Stomach (tissue), 9 donors: ENCODE measurements around the gene SMOC2. TPM values are rescaled to one million over a fixed set of nuclear protein-coding genes. Genes with fewer than 3 reads are reported as not detected.

Experiments
- DNase-seq, 2 donors: peaks; one replicate each; pipeline versions ENCODE4 v3.0.0 to v3.0.0-alpha.2; 2013 to 2019
- H3K27ac ChIP-seq, 5 donors: fragments of 200-600 bp in 4 of 5; sonication (generic) in 4 of 5; one replicate each; pipeline ENCODE4 v1.5.1; 2013 to 2019; ENCODE audit warnings: mild to moderate bottlenecking in 1 of 5, moderate library complexity in 1 of 5
- H3K27me3 ChIP-seq, 3 donors: fragments of 200-600 bp; sonication (generic); one replicate each; pipeline ENCODE4 v1.5.1; 2017 to 2019; ENCODE audit warnings: mixed run types in 1 of 3
- H3K36me3 ChIP-seq, 4 donors: fragments of 200-600 bp; sonication (generic); 1 replicate in 3 of 4; 2 replicates in 1 of 4; pipeline ENCODE4 v1.5.1; 2016 to 2019
- H3K4me1 ChIP-seq, 4 donors: fragments of 200-600 bp; sonication (generic); one replicate each; pipeline ENCODE4 v1.5.1; 2016 to 2019
- H3K4me3 ChIP-seq, 4 donors: fragments of 200-600 bp; sonication (generic) in 3 of 4; one replicate each; pipeline ENCODE4 v1.5.1; 2016 to 2019; ENCODE audit warnings: mild to moderate bottlenecking in 1 of 4
- H3K9me3 ChIP-seq, 4 donors: fragments of 200-600 bp; sonication (generic); one replicate each; pipeline ENCODE4 v1.5.1; 2016 to 2019
- CTCF ChIP-seq, 7 experiments: fragments of 450-650 bp in 4 of 7; fragments of 200-600 bp in 3 of 7; sonication (generic) in 3 of 7; IDR thresholded peaks; one replicate each; pipeline ENCODE4 v1.5.1; 2016 to 2019; ENCODE audit warnings: antibody characterized with exemption in 7 of 7, control low read depth in 2 of 7, mild to moderate bottlenecking in 1 of 7
- EP300 ChIP-seq: sonication (generic); formaldehyde crosslinking; IDR thresholded peaks from one replicate; pipeline ENCODE4 v1.6.1; 2017; ENCODE audit warnings: antibody characterized with exemption
- POLR2A ChIP-seq, 4 donors: fragments of 450-650 bp; IDR thresholded peaks; one replicate each; pipeline ENCODE4 v1.6.1; 2016; ENCODE audit warnings: antibody characterized with exemption in 4 of 4, control low read depth in 2 of 4, mild to moderate bottlenecking in 1 of 4, moderate library complexity in 1 of 4
- POLR2AphosphoS5 ChIP-seq, 3 donors: sonication (generic); formaldehyde crosslinking; IDR thresholded peaks; one replicate each; pipeline ENCODE4 v1.6.1; 2016; ENCODE audit warnings: antibody characterized with exemption in 3 of 3
- WGBS, 5 donors: extraction: QIAGEN DNeasy Blood & Tissue Kit in 3 of 5; methylation state at CpG; one replicate each; pipeline versions ENCODE4 v1.1.5 to v1.1.7; 2013 to 2018; 5-methylcytosine and 5-hydroxymethylcytosine counted together
- intact Hi-C: fragments of 100-400 bp; cut with DNase I; formaldehyde crosslinking; loops from one replicate; pipeline ENCODE4 v1.15.1; 2023; ENCODE audit warnings: low total_unique reads
- polyA plus RNA-seq, 3 donors: library from polyadenylated mRNA; stranded (reverse); fragments of 200-250 nt; gene quantifications; one replicate each; pipeline ENCODE4 v1.2.3, GENCODE V29; 2013
- total RNA-seq, 5 donors: library from RNA; depleted of rRNA; stranded (reverse); fragments of >200 nt; gene quantifications; one replicate each; pipeline versions ENCODE4 v1.1.0 to v1.2.3, GENCODE V29; 2014 to 2016
- donor health status: healthy with polysubstance abuse.
- donor health status: Bipolar disorder and iron deficiency.
- donor health status: healthy.

SMOC2 gene
- total and polyA plus RNA-seq, 8 donors, result 7.9 to 520 (median 76.9) TPM

GRCh38 chr6:168507730-168508129, 66.7 kb downstream of the SMOC2 start:
- 89 to 93% (median 90%) methylated on average over 8 of the region's 8 CpGs for WGBS, 5 donors
- no peak for DNase-seq
- Histone ChIP-seq H3K36me3 (peaks cover 0 to 11% (median 0%) of the 10 kb centered on the region in 4 donors), H3K9me3 (no peaks in the 10 kb centered on the region), H3K27me3 (no peaks in the 10 kb centered on the region), H3K4me3 (no peak overlapping the region), H3K4me1 (no peaks in the 10 kb centered on the region), H3K27ac (no peak overlapping the region)
- intact Hi-C loops, result no loop called here
- TF ChIP-seq CTCF (IDR thresholded peaks at IDR 0.05) (no peak), EP300 (no peak), POLR2AphosphoS5 (IDR thresholded peaks at IDR 0.05) (no peak), POLR2A (IDR thresholded peaks at IDR 0.05) (no peak)

- intact Hi-C loops, result no loop called here
- H3K27me3 ChIP-seq, result no peaks in the 10 kb centered on the region
Observed at GRCh38 chr6:168508903-168509302, 67.9 kb downstream of the SMOC2 start.

GRCh38 chr6:168513766-168514165, 72.8 kb downstream of the SMOC2 start:
- intact Hi-C loops, result no loop called here
- Histone ChIP-seq H3K9me3 (no peaks in the 10 kb centered on the region), H3K4me3 (no peak overlapping the region), H3K36me3 (peaks cover 0 to 17% (median 0%) of the 10 kb centered on the region in 4 donors), H3K4me1 (peaks cover 0 to 4% (median 0%) of the 10 kb centered on the region in 4 donors), H3K27ac (peak overlapping the region in 1 of 5 donors; percentile 14), H3K27me3 (no peaks in the 10 kb centered on the region)
- no peak for DNase-seq
- TF ChIP-seq POLR2A (IDR thresholded peaks at IDR 0.05), result no peak
- no peak for TF ChIP-seq POLR2AphosphoS5 (IDR thresholded peaks at IDR 0.05)
- TF ChIP-seq EP300, result no peak
- TF ChIP-seq CTCF (IDR thresholded peaks at IDR 0.05), result no peak
- 65 to 75% (median 69%) methylated on average over 8 of the region's 8 CpGs for WGBS, 5 donors

More at GRCh38 chr6:168508903-168509302, 67.9 kb downstream of the SMOC2 start:
- TF ChIP-seq CTCF (IDR thresholded peaks at IDR 0.05) (no peak), POLR2A (IDR thresholded peaks at IDR 0.05) (no peak), EP300 (no peak), POLR2AphosphoS5 (IDR thresholded peaks at IDR 0.05) (no peak)
- Histone ChIP-seq H3K36me3 (peaks cover 0 to 11% (median 0%) of the 10 kb centered on the region in 4 donors), H3K27ac (no peak overlapping the region), H3K4me1 (no peaks in the 10 kb centered on the region), H3K9me3 (no peaks in the 10 kb centered on the region), H3K4me3 (no peak overlapping the region)
- WGBS, 5 donors, result 81 to 88% (median 87%) methylated on average over 11 to 12 of the region's 12 CpGs
- DNase-seq, result no peak

- intact Hi-C loops, result no loop called here
- TF ChIP-seq POLR2AphosphoS5 (IDR thresholded peaks at IDR 0.05) (peak in 2 of 3 donors; percentile 42 to 50), CTCF (IDR thresholded peaks at IDR 0.05) (no peak)
- H3K9me3 ChIP-seq, result no peaks in the 10 kb centered on the region
- WGBS, 5 donors, result 33 to 48% (median 36%) methylated on average over 10 of the region's 10 CpGs
- H3K4me3 ChIP-seq, result no peak overlapping the region
- H3K36me3 ChIP-seq, result peaks cover 0 to 17% (median 0%) of the 10 kb centered on the region in 4 donors
- H3K27ac ChIP-seq, result peak overlapping the region in 1 of 5 donors; percentile 14
- DNase-seq, result peak; percentile 65 to 78
- H3K4me1 ChIP-seq, result peaks cover 0 to 4% (median 0%) of the 10 kb centered on the region in 4 donors
- H3K27me3 ChIP-seq, result no peaks in the 10 kb centered on the region
Observed at GRCh38 chr6:168514216-168514615, 73.2 kb downstream of the SMOC2 start.
